Lung (tissue), 12 donors: Measurements from ENCODE around the gene PYM1. TPM values are rescaled to one million over a fixed set of nuclear protein-coding genes. Genes with fewer than 3 reads are reported as not detected.
"Not testable (repeated sequence)": the region's sequence is repeated elsewhere in the genome, so short reads cannot be mapped to it uniquely, and the experiment has no call there.

Source experiments
- ATAC-seq: fragments of 200-7000 bp; cut with Tn5 transposase; one replicate; pipeline ENCODE4 v1.9.1; 2020; ENCODE audit warnings: moderate number of reproducible peaks; ENCODE audit not compliant: insufficient read depth, low FRiP score
- DNase-seq, 3 donors: peaks; one replicate each; pipeline ENCODE4 v3.0.0-alpha.2; 2013 to 2017
- H3K27ac ChIP-seq, 2 donors: one replicate each; pipeline ENCODE4 v1.5.1; 2013; ENCODE audit warnings: mild to moderate bottlenecking in 2 of 2, moderate library complexity in 2 of 2, control low read depth in 1 of 2, inconsistent platforms in 1 of 2, low read depth in 1 of 2, low read length in 1 of 2
- H3K27me3 ChIP-seq, 3 donors: one replicate each; pipeline ENCODE4 v1.5.1; 2013; ENCODE audit warnings: low read length in 2 of 3; ENCODE audit not compliant: control insufficient read depth in 3 of 3, insufficient read depth in 3 of 3
- H3K36me3 ChIP-seq, 4 donors: one replicate each; pipeline ENCODE4 v1.5.1; 2013; ENCODE audit warnings: low read length in 4 of 4, mild to moderate bottlenecking in 1 of 4, moderate library complexity in 1 of 4; ENCODE audit not compliant: control insufficient read depth in 4 of 4, insufficient read depth in 4 of 4
- H3K4me1 ChIP-seq, 5 donors: one replicate each; pipeline ENCODE4 v1.5.1; 2013; ENCODE audit warnings: low read length in 5 of 5, mild to moderate bottlenecking in 2 of 5, moderate library complexity in 1 of 5; ENCODE audit not compliant: control insufficient read depth in 5 of 5, insufficient read depth in 5 of 5
- H3K4me3 ChIP-seq: one replicate; pipeline ENCODE4 v1.5.1; 2013; ENCODE audit warnings: mild to moderate bottlenecking, control low read depth, moderate library complexity
- H3K9ac ChIP-seq, 2 donors: one replicate each; pipeline ENCODE4 v1.5.1; 2013; ENCODE audit warnings: low read length in 2 of 2, control low read depth in 1 of 2; ENCODE audit not compliant: insufficient read depth in 1 of 2
- H3K9me3 ChIP-seq, 4 donors: one replicate each; pipeline ENCODE4 v1.5.1; 2013; ENCODE audit warnings: low read length in 3 of 4, mild to moderate bottlenecking in 1 of 4, moderate library complexity in 1 of 4; ENCODE audit not compliant: control insufficient read depth in 4 of 4, insufficient read depth in 3 of 4
- CTCF ChIP-seq: IDR thresholded peaks from 2 replicates; pipeline ENCODE4 v1.5.1; 2012; ENCODE audit warnings: mild to moderate bottlenecking; ENCODE audit errors: control extremely low read depth, extremely low read depth
- WGBS, 2 donors: extraction: QIAGEN DNeasy Blood & Tissue Kit; methylation state at CpG; one replicate each; pipeline ENCODE4 v1.1.7; 2013; 5-methylcytosine and 5-hydroxymethylcytosine counted together
- polyA plus RNA-seq, 2 donors: library from polyadenylated mRNA; stranded (reverse); fragments of 200-250 nt; gene quantifications; one replicate each; pipeline ENCODE4 v1.2.1, GENCODE V29; 2013
- total RNA-seq, 2 donors: library from RNA; depleted of rRNA in 1 of 2; stranded (reverse); fragments of >200 nt in 1 of 2; gene quantifications; one replicate each; pipeline ENCODE4 v1.2.1, GENCODE V29; 2014 to 2021
- donor health status: control.
- donor health status: control.
- donor health status: Bipolar disorder and iron deficiency.
- donor health status: healthy.
- donor health status: DM: yes; HTN: yes; CAD: no.

PYM1 gene
- total and polyA plus RNA-seq, 4 donors = 32.0 to 44.9 (median 35.0) TPM

DNA sequence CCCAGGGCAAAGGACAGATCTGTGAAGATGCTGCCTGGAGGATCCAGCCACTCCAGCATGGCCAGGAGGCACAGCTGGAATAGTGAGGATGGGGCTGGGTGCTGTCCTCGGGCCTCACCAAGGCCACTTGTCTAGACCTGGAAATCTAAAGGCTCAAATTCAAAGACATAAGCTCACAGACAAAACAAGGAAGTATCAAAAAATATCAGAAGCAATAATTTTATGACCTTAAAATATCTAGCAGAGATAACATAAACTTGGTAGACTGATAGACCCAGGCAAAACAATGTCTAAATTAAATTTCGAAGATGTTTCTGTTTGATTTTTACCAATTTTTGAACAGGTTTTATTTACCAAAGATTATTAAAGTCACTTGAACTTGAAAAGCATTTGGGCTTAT, 62.4 kb downstream of the PYM1 start:
- H3K4me3 ChIP-seq = no peak overlapping the region
- H3K4me1 ChIP-seq = no peaks in the 10 kb centered on the region
- H3K27ac ChIP-seq = no peak overlapping the region
- DNase-seq = no peak
- H3K27me3 ChIP-seq = no peaks in the 10 kb centered on the region
- 93% methylated on average over 2 of the region's 2 CpGs for WGBS, 2 donors
- no peak for ATAC-seq
- peaks cover 0 to 3% (median 1%) of the 10 kb centered on the region in 4 donors for H3K9me3 ChIP-seq
- no peak for TF ChIP-seq CTCF
- H3K36me3 ChIP-seq = no peaks in the 10 kb centered on the region
- no peak overlapping the region for H3K9ac ChIP-seq

- H3K4me1 ChIP-seq, H3K4me3 ChIP-seq, H3K9me3 ChIP-seq, H3K36me3 ChIP-seq, H3K27ac ChIP-seq, H3K9ac ChIP-seq, H3K27me3 ChIP-seq, ATAC-seq, DNase-seq: not testable (repeated sequence)
- WGBS, 2 donors = 95 to 97% methylated on average over 13 of the region's 13 CpGs
Observed at GRCh38 chr12:55862931-55863330, 64.8 kb downstream of the PYM1 start.

DNA sequence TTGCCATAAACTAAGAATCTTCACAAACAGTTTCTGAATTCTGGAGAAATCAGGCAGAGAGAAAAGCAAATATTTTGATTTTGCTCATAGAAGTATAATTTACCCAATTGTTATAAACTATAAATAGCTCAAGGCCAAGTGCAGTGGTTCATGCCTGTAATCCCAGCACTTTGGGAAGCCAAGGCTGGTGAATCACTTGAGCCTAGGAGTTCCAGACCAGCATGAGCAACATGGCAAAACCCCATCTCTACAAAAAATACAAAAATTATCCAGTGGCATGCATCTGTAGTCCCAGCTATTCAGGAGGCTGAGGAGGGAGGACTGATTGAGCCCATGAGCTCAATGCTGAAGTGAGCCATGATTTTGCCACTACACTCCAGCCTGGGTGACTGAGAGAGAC, 65.4 kb downstream of the PYM1 start:
- Histone ChIP-seq H3K4me1 (no peaks in the 10 kb centered on the region), H3K27me3 (no peaks in the 10 kb centered on the region), H3K4me3 (no peak overlapping the region), H3K9me3 (peaks cover 0 to 3% (median 1%) of the 10 kb centered on the region in 4 donors), H3K36me3 (no peaks in the 10 kb centered on the region), H3K27ac (no peak overlapping the region), H3K9ac (no peak overlapping the region)
- ATAC-seq (no peak), DNase-seq (no peak)
- no peak for TF ChIP-seq CTCF

DNA sequence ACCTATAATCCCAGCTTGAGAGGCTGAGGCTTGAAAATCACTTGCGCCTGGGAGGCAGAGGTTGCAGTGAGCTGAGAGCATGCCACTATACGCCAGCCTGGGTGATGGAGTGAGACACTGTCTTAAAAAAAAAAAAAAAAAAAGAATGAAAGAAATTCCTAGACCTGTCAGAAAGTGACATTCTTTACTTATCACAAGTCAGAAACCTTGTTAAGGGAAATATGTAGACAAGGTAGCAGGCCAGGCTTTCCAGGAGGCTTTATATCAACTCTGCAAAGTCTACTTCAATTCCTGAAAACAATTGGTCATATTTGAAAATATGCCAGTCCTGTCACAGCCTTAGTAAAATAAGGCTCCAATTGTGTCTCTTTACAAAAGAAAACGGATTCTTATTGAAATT, 65.8 kb downstream of the PYM1 start:
- no peaks in the 10 kb centered on the region for H3K4me1 ChIP-seq
- H3K27ac ChIP-seq = no peak overlapping the region
- ATAC-seq = no peak
- H3K27me3 ChIP-seq = no peaks in the 10 kb centered on the region
- H3K9ac ChIP-seq = no peak overlapping the region
- no peaks in the 10 kb centered on the region for H3K36me3 ChIP-seq
- WGBS, 2 donors = 80 to 84% methylated on average over 3 of the region's 3 CpGs
- TF ChIP-seq CTCF = no peak
- no peak overlapping the region for H3K4me3 ChIP-seq
- no peak for DNase-seq
- H3K9me3 ChIP-seq = peaks cover 0 to 3% (median 1%) of the 10 kb centered on the region in 4 donors
